Neuronal stem cell (in vitro differentiated cells): ENCODE results near the gene KRT34.

ENCODE experiments used
- DNase-seq: peaks from one replicate; pipeline ENCODE4 v3.0.0-alpha.2; 2013; ENCODE audit warnings: low spot score
- H2AFZ ChIP-seq: one replicate; pipeline ENCODE4 v1.6.1; 2013; ENCODE audit warnings: mild to moderate bottlenecking, low read length, inconsistent platforms
- H2AK5ac ChIP-seq: 2 replicates; pipeline ENCODE4 v1.6.1; 2013; ENCODE audit warnings: low read depth, mild to moderate bottlenecking, inconsistent platforms, low read length, moderate library complexity, mixed read lengths
- H2BK120ac ChIP-seq: 2 replicates; pipeline ENCODE4 v1.6.1; 2013; ENCODE audit warnings: low read depth, mild to moderate bottlenecking, inconsistent platforms, low read length, moderate library complexity, mixed read lengths
- H2BK12ac ChIP-seq: one replicate; pipeline ENCODE4 v1.6.1; 2013; ENCODE audit warnings: low read length, inconsistent platforms
- H2BK15ac ChIP-seq: 2 replicates; pipeline ENCODE4 v1.6.1; 2013; ENCODE audit warnings: mild to moderate bottlenecking, low read length, inconsistent platforms, mixed read lengths
- H2BK5ac ChIP-seq: one replicate; pipeline ENCODE4 v1.6.1; 2013; ENCODE audit warnings: inconsistent platforms, mild to moderate bottlenecking, low read length, moderate library complexity
- H3K14ac ChIP-seq: one replicate; pipeline ENCODE4 v1.6.1; 2013; ENCODE audit warnings: low read length, inconsistent platforms
- H3K18ac ChIP-seq: 2 replicates; pipeline ENCODE4 v1.6.1; 2013; ENCODE audit warnings: low read length, inconsistent platforms
- H3K23ac ChIP-seq: 2 replicates; pipeline ENCODE4 v1.6.1; 2013; ENCODE audit warnings: low read depth, mild to moderate bottlenecking, mixed read lengths, low read length, inconsistent platforms; ENCODE audit not compliant: poor library complexity
- H3K27ac ChIP-seq: replicated peaks from 3 replicates; pipeline ENCODE4 v1.5.1; 2013; ENCODE audit warnings: low read length, inconsistent platforms
- H3K27me3 ChIP-seq, 3 experiments: 2 replicates each; pipeline ENCODE4 v1.6.1; 2013; ENCODE audit warnings: low read length in 3 of 3, mild to moderate bottlenecking in 2 of 3, inconsistent platforms in 1 of 3, low read depth in 1 of 3, mixed read lengths in 1 of 3, moderate library complexity in 1 of 3; ENCODE audit not compliant: control insufficient read depth in 3 of 3, insufficient read depth in 3 of 3
- H3K36me3 ChIP-seq, 2 donors: replicated peaks in 1 of 2; 2 replicates each; pipeline ENCODE4 v1.6.1; 2013; ENCODE audit warnings: low read length in 2 of 2; ENCODE audit not compliant: control insufficient read depth in 2 of 2, insufficient read depth in 2 of 2
- H3K4ac ChIP-seq: 2 replicates; pipeline ENCODE4 v1.6.1; 2013; ENCODE audit warnings: inconsistent platforms, mild to moderate bottlenecking, low read length, moderate library complexity
- H3K4me1 ChIP-seq, 2 donors: 1 replicate in 1 of 2; 2 replicates in 1 of 2; pipeline ENCODE4 v1.6.1; 2013; ENCODE audit warnings: low read length in 2 of 2, low read depth in 1 of 2; ENCODE audit not compliant: control insufficient read depth in 2 of 2, insufficient read depth in 1 of 2
- H3K4me2 ChIP-seq: one replicate; pipeline ENCODE4 v1.6.1; 2013; ENCODE audit warnings: mild to moderate bottlenecking, low read length, inconsistent platforms; ENCODE audit not compliant: insufficient read depth, poor library complexity, severe bottlenecking
- H3K4me3 ChIP-seq, 2 donors: 2 replicates each; pipeline ENCODE4 v1.5.1; 2013; ENCODE audit warnings: low read length in 2 of 2, mild to moderate bottlenecking in 2 of 2, inconsistent platforms in 1 of 2, moderate library complexity in 1 of 2
- H3K79me1 ChIP-seq: one replicate; pipeline ENCODE4 v1.6.1; 2013; ENCODE audit warnings: low read depth, mild to moderate bottlenecking, inconsistent platforms, low read length, moderate library complexity
- H3K9ac ChIP-seq: one replicate; pipeline ENCODE4 v1.6.1; 2013; ENCODE audit warnings: mild to moderate bottlenecking, low read depth, low read length, inconsistent platforms; ENCODE audit not compliant: poor library complexity
- H3K9me3 ChIP-seq, 2 donors: replicated peaks in 1 of 2; 2 replicates each; pipeline versions ENCODE3 to v1.6.1; 2013; ENCODE audit warnings: low read length in 2 of 2, mild to moderate bottlenecking in 2 of 2, inconsistent platforms in 1 of 2, low read depth in 1 of 2, mixed read lengths in 1 of 2, moderate library complexity in 1 of 2; ENCODE audit not compliant: control insufficient read depth in 2 of 2, insufficient read depth in 1 of 2
- H4K8ac ChIP-seq: one replicate; pipeline ENCODE4 v1.6.1; 2013; ENCODE audit warnings: low read depth, mild to moderate bottlenecking, inconsistent platforms, low read length, moderate library complexity
- H4K91ac ChIP-seq: one replicate; pipeline ENCODE4 v1.6.1; 2013; ENCODE audit warnings: low read length, low read depth, mild to moderate bottlenecking, inconsistent platforms; ENCODE audit not compliant: poor library complexity
- WGBS, 2 donors: extraction: QIAGEN DNeasy Blood & Tissue Kit; methylation state at CpG; one replicate each; pipeline ENCODE4 v1.1.7; 2013; ENCODE audit warnings: missing lambda C conversion rate in 2 of 2, mixed read lengths in 1 of 2; ENCODE audit not compliant: insufficient read length in 2 of 2, insufficient replicate concordance in 1 of 2; ENCODE audit errors: extremely low coverage in 2 of 2; 5-methylcytosine and 5-hydroxymethylcytosine counted together

The KRT34 gene

DNA sequence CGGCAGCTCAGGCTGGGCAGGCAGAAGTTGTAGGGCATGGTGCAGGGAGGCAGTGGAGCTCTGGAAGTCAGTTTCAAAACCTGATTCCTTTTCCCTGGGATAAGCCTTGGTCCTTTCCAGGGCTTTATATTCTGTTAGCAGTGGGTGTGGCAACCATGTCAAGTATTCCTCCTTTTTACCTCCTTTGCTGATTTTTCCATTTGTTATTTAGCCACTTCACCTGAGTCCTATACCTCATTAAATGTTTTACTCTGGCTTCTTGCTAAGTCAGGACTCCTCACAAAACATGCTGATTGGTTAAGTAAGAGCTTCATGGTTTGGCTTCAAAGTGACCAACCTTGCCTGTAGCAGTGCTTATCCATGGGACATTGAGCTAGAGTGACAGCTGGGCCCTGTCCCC is 12.4 kb downstream of the KRT34 start, which contains the start of gene KRT33B:
KRT33B (minus strand) TSS at position 101 of the 400 bp plus-strand sequence; CDS start at position 38, 63 bp downstream.
- no peak for DNase-seq
- H3K14ac ChIP-seq, result no peak within 1 kb of the TSS
- no peak within 1 kb of the TSS for H3K4me3 ChIP-seq
- no peak within 1 kb of the TSS for H3K27ac ChIP-seq
- no peak within 1 kb of the TSS for H2BK15ac ChIP-seq
- no peak within 1 kb of the TSS for H3K9ac ChIP-seq
- H2BK12ac ChIP-seq, result no peak within 1 kb of the TSS
- H3K4ac ChIP-seq, result no peak within 1 kb of the TSS
- no peaks in the 10 kb centered on the region for H3K9me3 ChIP-seq
- no peak within 1 kb of the TSS for H3K23ac ChIP-seq
- H3K4me2 ChIP-seq, result no peak within 1 kb of the TSS
- no peak within 1 kb of the TSS for H2AK5ac ChIP-seq
- H3K79me1 ChIP-seq, result no peaks in the 10 kb centered on the region
- H4K8ac ChIP-seq, result no peak within 1 kb of the TSS
- no peak within 1 kb of the TSS for H2BK120ac ChIP-seq
- H3K27me3 ChIP-seq, result no peaks in the 10 kb centered on the region
- no peak within 1 kb of the TSS for H4K91ac ChIP-seq
- H3K4me1 ChIP-seq, result no peaks in the 10 kb centered on the region
- H3K36me3 ChIP-seq, result no peaks in the 10 kb centered on the region
- no peak within 1 kb of the TSS for H3K18ac ChIP-seq
- WGBS, 2 donors, result no CpG with 5 or more reads among the region's 1 CpG
- H2BK5ac ChIP-seq, result no peak within 1 kb of the TSS
- H2AFZ ChIP-seq, result no peak within 1 kb of the TSS

DNA sequence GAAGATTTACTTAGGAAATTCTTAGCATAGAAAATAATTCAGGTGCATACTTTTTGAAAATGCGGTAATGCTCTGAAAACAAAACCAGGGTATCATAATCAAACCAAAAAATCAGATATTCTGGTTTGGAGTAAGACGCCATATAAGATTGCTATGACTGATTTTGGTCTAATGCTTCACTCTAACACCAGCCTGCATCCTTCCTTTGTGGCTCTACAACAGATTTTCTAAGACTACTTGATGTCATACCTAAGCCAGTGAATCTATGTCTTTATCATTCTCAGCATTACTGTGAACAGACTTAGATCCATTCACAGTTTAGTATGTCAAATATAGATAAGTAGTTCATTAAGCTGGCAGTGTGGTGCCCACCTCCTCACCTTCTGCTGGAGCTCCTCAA is 13.1 kb downstream of the KRT34 start:
- Histone ChIP-seq H3K23ac (no peak overlapping the region), H3K36me3 (no peaks in the 10 kb centered on the region), H2AFZ (no peak overlapping the region), H2BK15ac (no peak overlapping the region), H2BK12ac (no peak overlapping the region), H3K27ac (no peak overlapping the region), H3K4me3 (no peak overlapping the region), H2BK120ac (no peak overlapping the region), H2BK5ac (no peak overlapping the region), H3K9me3 (no peaks in the 10 kb centered on the region), H3K4ac (no peak overlapping the region), H3K27me3 (no peaks in the 10 kb centered on the region), H4K91ac (no peak overlapping the region), H3K9ac (no peak overlapping the region), H3K4me1 (no peaks in the 10 kb centered on the region), H4K8ac (no peak overlapping the region), H2AK5ac (no peak overlapping the region), H3K18ac (no peak overlapping the region), H3K79me1 (no peaks in the 10 kb centered on the region), H3K4me2 (no peak overlapping the region), H3K14ac (no peak overlapping the region)
- DNase-seq, result no peak
- no CpG with 5 or more reads among the region's 2 CpGs for WGBS, 2 donors

DNA sequence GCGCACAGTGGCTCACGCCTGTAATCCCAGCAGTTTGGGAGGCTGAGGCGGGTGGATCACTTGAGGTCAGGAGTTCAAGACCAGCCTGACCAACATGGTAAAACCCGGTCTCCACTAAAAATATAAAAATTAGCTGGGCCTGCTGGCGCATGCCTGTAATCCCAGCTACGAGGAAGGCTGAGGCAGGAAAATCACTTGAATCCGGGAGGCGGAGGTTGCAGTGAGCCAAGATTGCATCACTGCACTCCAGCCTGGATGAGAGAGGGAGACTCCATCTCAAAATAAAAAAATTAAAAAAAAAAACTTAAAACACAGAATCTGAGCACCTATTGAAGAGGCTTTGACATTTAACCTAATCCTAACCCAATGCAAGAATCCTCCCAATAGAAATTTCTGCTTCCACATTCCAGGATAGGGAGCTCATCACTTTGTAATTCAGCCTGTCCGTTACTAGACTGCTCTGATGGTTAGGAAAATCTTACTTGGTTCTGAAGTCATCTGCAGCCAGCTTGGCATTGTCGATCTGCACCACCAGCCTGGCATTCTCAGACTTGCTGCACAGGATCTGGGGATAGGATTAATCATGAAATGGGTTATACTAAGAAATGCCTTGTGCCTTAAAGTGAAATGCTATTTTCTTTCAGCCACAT is 14.6 kb downstream of the KRT34 start:
- no peak for DNase-seq
- H3K4me2 ChIP-seq, result no peak overlapping the region
- H3K9ac ChIP-seq, result no peak overlapping the region
- no peaks in the 10 kb centered on the region for H3K9me3 ChIP-seq
- no peaks in the 10 kb centered on the region for H3K4me1 ChIP-seq
- no CpG with 5 or more reads among the region's 10 CpGs for WGBS, 2 donors
- no peak overlapping the region for H2AK5ac ChIP-seq
- H3K23ac ChIP-seq, result no peak overlapping the region
- H3K27me3 ChIP-seq, result no peaks in the 10 kb centered on the region
- no peak overlapping the region for H2AFZ ChIP-seq
- no peak overlapping the region for H3K18ac ChIP-seq
- no peak overlapping the region for H2BK120ac ChIP-seq
- H3K4ac ChIP-seq, result no peak overlapping the region
- H4K8ac ChIP-seq, result no peak overlapping the region
- H2BK5ac ChIP-seq, result no peak overlapping the region
- H3K27ac ChIP-seq, result no peak overlapping the region
- H3K79me1 ChIP-seq, result no peaks in the 10 kb centered on the region
- no peak overlapping the region for H4K91ac ChIP-seq
- no peak overlapping the region for H2BK15ac ChIP-seq
- H3K36me3 ChIP-seq, result no peaks in the 10 kb centered on the region
- H3K4me3 ChIP-seq, result no peak overlapping the region
- H3K14ac ChIP-seq, result no peak overlapping the region
- no peak overlapping the region for H2BK12ac ChIP-seq

DNA sequence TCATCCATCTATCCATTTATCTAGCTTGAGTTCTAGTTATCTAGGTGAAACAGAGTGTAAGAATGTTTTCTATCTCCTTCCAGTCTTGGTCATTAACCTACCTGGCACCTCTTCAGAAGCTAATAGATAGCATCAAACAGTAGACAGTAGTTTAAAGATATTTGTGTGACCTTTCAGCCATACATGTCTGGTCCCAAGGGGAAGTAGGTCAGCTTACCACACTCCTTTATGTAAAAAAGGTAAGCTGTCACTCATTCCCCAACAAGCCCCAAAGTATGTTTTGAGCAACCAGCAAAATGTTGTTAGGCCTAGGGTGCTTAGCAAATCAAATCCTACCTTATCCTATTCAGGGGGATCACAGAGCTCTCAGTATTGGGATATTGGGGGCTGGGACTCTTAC is 16.0 kb downstream of the KRT34 start:
- H2BK5ac ChIP-seq, result no peak overlapping the region
- H3K4me1 ChIP-seq, result no peaks in the 10 kb centered on the region
- H3K79me1 ChIP-seq, result no peaks in the 10 kb centered on the region
- no peak overlapping the region for H3K4me2 ChIP-seq
- no peak overlapping the region for H3K18ac ChIP-seq
- no peak overlapping the region for H3K4me3 ChIP-seq
- no peak overlapping the region for H4K8ac ChIP-seq
- no peak overlapping the region for H2BK12ac ChIP-seq
- H2AK5ac ChIP-seq, result no peak overlapping the region
- no peaks in the 10 kb centered on the region for H3K36me3 ChIP-seq
- no peak overlapping the region for H3K27ac ChIP-seq
- H3K23ac ChIP-seq, result no peak overlapping the region
- H4K91ac ChIP-seq, result no peak overlapping the region
- no peak overlapping the region for H3K14ac ChIP-seq
- no peak overlapping the region for H2BK15ac ChIP-seq
- no peaks in the 10 kb centered on the region for H3K9me3 ChIP-seq
- no peaks in the 10 kb centered on the region for H3K27me3 ChIP-seq
- no peak overlapping the region for H2AFZ ChIP-seq
- no peak overlapping the region for H3K9ac ChIP-seq
- no peak overlapping the region for H2BK120ac ChIP-seq
- DNase-seq, result no peak
- no peak overlapping the region for H3K4ac ChIP-seq
